PC-9 (cell line): ENCODE results near the gene SSBP2. TPM values are rescaled to one million over a fixed set of nuclear protein-coding genes. Genes with fewer than 3 reads are reported as not detected.

Experiments
- BruUV-seq: library from RNA; stranded (reverse); fragments of 400-500 nt; replicated peaks from 2 replicates; lab custom pipeline; 2021; lab: Mats Ljungman, UMichigan
- CTCF ChIA-PET: fragments of 300-600 bp; sonication (Branson Sonifier 250); formaldehyde crosslinking; loops from one replicate; lab custom pipeline; 2022; ENCODE audit warnings: antibody characterized with exemption; lab: Charles Lee
- POLR2A ChIA-PET: fragments of 300-600 bp; sonication (Branson Sonifier 250); formaldehyde crosslinking; loops from one replicate; lab custom pipeline; 2022; ENCODE audit warnings: antibody characterized with exemption; ENCODE audit not compliant: unreplicated experiment; lab: Charles Lee
- DNase-seq, 2 experiments: peaks; one replicate each; pipeline versions ENCODE4 v3.0.0 to v3.0.0-alpha.2; 2015 to 2022; ENCODE audit warnings: mixed read lengths in 1 of 2
- H2AFZ ChIP-seq: fragments of 200-600 bp; sonication (generic); 2 replicates; pipeline ENCODE4 v1.8.1; 2017; ENCODE audit warnings: antibody characterized with exemption
- H3F3A ChIP-seq: fragments of 200-600 bp; sonication (generic); 2 replicates; pipeline ENCODE4 v1.8.1; 2017; ENCODE audit warnings: antibody characterized with exemption, mild to moderate bottlenecking, low read depth; ENCODE audit not compliant: insufficient read depth
- H3K27ac ChIP-seq: fragments of 200-600 bp; sonication (generic); 2 replicates; pipeline ENCODE4 v1.6.1; 2016; ENCODE audit warnings: mixed run types
- H3K27me3 ChIP-seq: fragments of 200-600 bp; sonication (generic); 2 replicates; pipeline ENCODE4 v1.6.1; 2016; ENCODE audit warnings: low read depth, mixed run types; ENCODE audit not compliant: insufficient read depth
- H3K36me3 ChIP-seq: fragments of 200-600 bp; sonication (generic); 2 replicates; pipeline ENCODE4 v1.6.1; 2016; ENCODE audit warnings: low read depth, mixed run types
- H3K4me1 ChIP-seq: fragments of 200-600 bp; sonication (generic); replicated peaks from 2 replicates; pipeline ENCODE4 v1.6.1; 2016; ENCODE audit warnings: mixed run types; ENCODE audit not compliant: insufficient read depth
- H3K4me2 ChIP-seq: fragments of 200-600 bp; sonication (generic); 2 replicates; pipeline ENCODE4 v1.6.1; 2017; ENCODE audit warnings: mixed run types
- H3K4me3 ChIP-seq: fragments of 200-600 bp; sonication (generic); 2 replicates; pipeline ENCODE4 v1.6.1; 2016; ENCODE audit warnings: mixed run types
- H3K79me2 ChIP-seq: fragments of 200-600 bp; sonication (generic); 2 replicates; pipeline ENCODE4 v1.6.1; 2017; ENCODE audit warnings: low read depth, mixed run types
- H3K9me2 ChIP-seq: fragments of 200-600 bp; sonication (generic); 2 replicates; pipeline ENCODE4 v1.8.1; 2017; ENCODE audit warnings: mild to moderate bottlenecking; ENCODE audit not compliant: insufficient read depth
- H3K9me3 ChIP-seq: fragments of 200-600 bp; sonication (generic); 2 replicates; pipeline ENCODE4 v1.8.1; 2016; ENCODE audit warnings: low read depth; ENCODE audit not compliant: insufficient read depth
- H4K20me1 ChIP-seq: fragments of 200-600 bp; sonication (generic); 2 replicates; pipeline ENCODE4 v1.8.1; 2017; ENCODE audit not compliant: insufficient read depth
- EZH2 ChIP-seq: fragments of 200-600 bp; sonication (generic); IDR thresholded peaks from 2 replicates; pipeline ENCODE4 v1.8.0; 2017; ENCODE audit warnings: antibody characterized with exemption, low read depth
- intact Hi-C: fragments of 100-400 bp; cut with micrococcal nuclease; formaldehyde crosslinking; loops from one replicate; pipeline ENCODE4 v1.10.0; 2022; ENCODE audit not compliant: unreplicated experiment
- total RNA-seq: library from RNA; stranded (reverse); gene quantifications from 2 replicates; pipeline ENCODE4 v1.2.3, GENCODE V29; 2021
- TF ChIP-seq, protein P1 (sequence below): fragments of 200-600 bp; sonication (generic); conservative IDR thresholded peaks from 2 replicates; pipeline ENCODE4 v1.6.1; 2017; ENCODE audit warnings: mixed run types, antibody characterized with exemption, mild to moderate bottlenecking, moderate library complexity

SSBP2 gene
- total RNA-seq, 1 experiment from 2014 or later: 6.4 TPM

DNA sequence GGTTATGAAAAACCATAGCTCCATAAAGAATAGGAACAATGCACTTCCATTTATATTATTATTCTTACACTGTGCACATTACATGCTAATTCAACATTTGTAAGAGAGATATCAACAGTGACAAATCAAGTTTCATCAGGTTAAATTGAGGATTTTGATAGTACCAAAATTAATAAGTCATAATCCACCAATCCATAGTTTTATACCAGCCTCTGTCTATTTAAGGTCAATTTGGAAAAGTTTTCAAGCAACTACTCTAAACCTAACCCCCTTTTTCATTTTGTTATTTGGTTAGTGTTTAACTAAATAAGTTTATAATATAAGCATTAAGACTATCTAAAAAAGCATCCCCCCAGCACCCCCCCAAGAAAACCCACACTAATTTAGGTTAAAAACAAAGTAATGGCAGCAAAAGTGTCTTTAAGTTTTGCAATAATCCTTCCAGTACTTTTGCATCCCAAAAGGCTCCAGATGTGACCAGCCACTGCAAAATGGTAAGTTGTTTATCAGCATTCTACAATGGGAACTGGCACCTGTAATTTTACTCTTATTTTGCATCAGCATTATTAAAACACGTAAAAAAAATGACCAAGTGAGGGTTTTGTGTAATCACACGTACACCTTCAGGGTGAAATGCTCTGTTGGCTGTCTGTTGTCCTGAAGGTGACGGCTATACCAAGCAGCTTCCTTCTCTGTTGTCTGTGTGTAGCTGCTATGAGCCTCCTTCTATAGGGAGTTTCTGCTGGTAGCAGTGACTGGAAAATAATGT, 36.8 kb upstream of the SSBP2 start:
- Histone ChIP-seq H3K4me1 (peaks cover 24% of the 10 kb centered on the region), H2AFZ (peak overlapping the region; percentile 61; the same call in 1 of the 2 replicates), H3K4me3 (no peak overlapping the region), H3F3A (no peaks in the 10 kb centered on the region), H4K20me1 (no peaks in the 10 kb centered on the region), H3K27ac (peak overlapping the region; percentile 81), H3K9me2 (no peaks in the 10 kb centered on the region), H3K79me2 (no peaks in the 10 kb centered on the region), H3K27me3 (no peaks in the 10 kb centered on the region), H3K36me3 (no peaks in the 10 kb centered on the region), H3K4me2 (peak overlapping the region; percentile 49), H3K9me3 (no peaks in the 10 kb centered on the region)
- peak; percentile 43 to 83 for DNase-seq
- intact Hi-C loops: loop anchor here (1.0 to 2.0 kb wide), 3 partner anchors 36 to 379 kb away; partner anchors contain the start of gene SSBP2
- TF ChIP-seq, protein P1, sequence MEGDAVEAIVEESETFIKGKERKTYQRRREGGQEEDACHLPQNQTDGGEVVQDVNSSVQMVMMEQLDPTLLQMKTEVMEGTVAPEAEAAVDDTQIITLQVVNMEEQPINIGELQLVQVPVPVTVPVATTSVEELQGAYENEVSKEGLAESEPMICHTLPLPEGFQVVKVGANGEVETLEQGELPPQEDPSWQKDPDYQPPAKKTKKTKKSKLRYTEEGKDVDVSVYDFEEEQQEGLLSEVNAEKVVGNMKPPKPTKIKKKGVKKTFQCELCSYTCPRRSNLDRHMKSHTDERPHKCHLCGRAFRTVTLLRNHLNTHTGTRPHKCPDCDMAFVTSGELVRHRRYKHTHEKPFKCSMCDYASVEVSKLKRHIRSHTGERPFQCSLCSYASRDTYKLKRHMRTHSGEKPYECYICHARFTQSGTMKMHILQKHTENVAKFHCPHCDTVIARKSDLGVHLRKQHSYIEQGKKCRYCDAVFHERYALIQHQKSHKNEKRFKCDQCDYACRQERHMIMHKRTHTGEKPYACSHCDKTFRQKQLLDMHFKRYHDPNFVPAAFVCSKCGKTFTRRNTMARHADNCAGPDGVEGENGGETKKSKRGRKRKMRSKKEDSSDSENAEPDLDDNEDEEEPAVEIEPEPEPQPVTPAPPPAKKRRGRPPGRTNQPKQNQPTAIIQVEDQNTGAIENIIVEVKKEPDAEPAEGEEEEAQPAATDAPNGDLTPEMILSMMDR: no peak
- TF ChIP-seq EZH2: no peak
- POLR2A ChIA-PET: interaction anchor here (0.7 kb wide), 1 partner anchor 62 kb away, joined by 8 read pairs; no protein-coding TSS in a partner anchor
- BruUV-seq: no TSS peak
- CTCF ChIA-PET: interaction anchor here (0.6 kb wide), 1 partner anchor 22 kb away, joined by 3 read pairs; no protein-coding TSS in a partner anchor

- Histone ChIP-seq H3K27me3 (no peaks in the 10 kb centered on the region), H3K4me2 (peak overlapping the region; percentile 49; the same call in 1 of the 2 replicates), H3K9me2 (no peaks in the 10 kb centered on the region), H3K4me1 (peaks cover 24% of the 10 kb centered on the region), H3K79me2 (no peaks in the 10 kb centered on the region), H4K20me1 (no peaks in the 10 kb centered on the region), H3K36me3 (no peaks in the 10 kb centered on the region), H3K9me3 (no peaks in the 10 kb centered on the region), H3K27ac (0 out of 2 replicates have a peak overlapping the region, but pooled peaks have one; percentile 81), H3K4me3 (no peak overlapping the region), H2AFZ (no peak overlapping the region; the same call in 1 of the 2 replicates), H3F3A (no peaks in the 10 kb centered on the region)
- intact Hi-C loops: loop anchor here (1.0 to 2.0 kb wide), 3 partner anchors 36 to 380 kb away; partner anchors contain the start of gene SSBP2
- CTCF ChIA-PET: interaction anchor here (0.6 kb wide), 3 partner anchors 70 to 280 kb away, joined by 3 to 12 read pairs (median 11); no protein-coding TSS in a partner anchor
- TF ChIP-seq, protein P1: no peak
- no peak for TF ChIP-seq EZH2
- no TSS peak for BruUV-seq
- POLR2A ChIA-PET: interaction anchor here (0.7 kb wide), 1 partner anchor 63 kb away, joined by 8 read pairs; no protein-coding TSS in a partner anchor
- DNase-seq: no peak
These were observed 36.1 kb upstream of the SSBP2 start for GRCh38 chr5:81786991-81787390.

GRCh38 chr5:81786496-81786895, 35.6 kb upstream of the SSBP2 start:
- Histone ChIP-seq H4K20me1 (no peaks in the 10 kb centered on the region), H3F3A (no peaks in the 10 kb centered on the region), H2AFZ (no peak overlapping the region), H3K27ac (no peak overlapping the region), H3K9me2 (no peaks in the 10 kb centered on the region), H3K4me3 (no peak overlapping the region), H3K9me3 (no peaks in the 10 kb centered on the region), H3K27me3 (no peaks in the 10 kb centered on the region), H3K4me1 (peaks cover 24% of the 10 kb centered on the region), H3K4me2 (no peak overlapping the region), H3K79me2 (no peaks in the 10 kb centered on the region), H3K36me3 (no peaks in the 10 kb centered on the region)
- DNase-seq: no peak
- ChIA-PET POLR2A (no interaction called here), CTCF (interaction anchor here (0.6 kb wide), 3 partner anchors 70 to 280 kb away, joined by 3 to 12 read pairs (median 11); no protein-coding TSS in a partner anchor)
- intact Hi-C loops: loop anchor here (2.0 kb wide), 1 partner anchor 380 kb away; no protein-coding TSS in a partner anchor
- no TSS peak for BruUV-seq
- TF ChIP-seq, protein P1: no peak
- no peak for TF ChIP-seq EZH2
